ENCODE results near the gene RTL10. TPM values are rescaled to one million over a fixed set of nuclear protein-coding genes. Genes with fewer than 3 reads are reported as not detected.

Gene RTL10
- total RNA-seq, 1 experiment from 2014 or later = 24.4 TPM

- Mint-ChIP-seq H3K9me3 (no peaks in the 10 kb centered on the region; a peak in 1 of 5 replicates), H3K27me3 (ENCODE audit: low read depth) (no peaks in the 10 kb centered on the region; the same call in 1 of the 2 replicates), H3K27ac (no peak overlapping the region; a peak in 1 of 7 replicates), H3K36me3 (ENCODE audit: insufficient read depth in 1 of 3, low read depth in 3 of 3) (no peaks in the 10 kb centered on the region; a peak in 1 of 7 replicates), H3K4me3 (no peak overlapping the region), H3K4me1 (peaks cover 10 to 18% of the 10 kb centered on the region in 2 experiments)
- Histone ChIP-seq H3K79me1 (ENCODE audit: insufficient read depth, low read depth, low read length, poor library complexity, severe bottlenecking) (no peaks in the 10 kb centered on the region), H2BK12ac (ENCODE audit: insufficient read length, low read depth, low read length) (no peak overlapping the region), H2AK5ac (ENCODE audit: insufficient read length, low read length) (no peak overlapping the region), H3K23me2 (ENCODE audit: insufficient read length, low read depth, low read length, poor library complexity, severe bottlenecking) (no peaks in the 10 kb centered on the region), H3K23ac (ENCODE audit: insufficient read length, low read depth, low read length) (no peak overlapping the region), H3K9me3 (ENCODE audit: control insufficient read depth, low read depth, low read length) (no peaks in the 10 kb centered on the region), H4K5ac (ENCODE audit: insufficient read length, low read depth, low read length) (no peak overlapping the region), H3K27ac (ENCODE audit: insufficient read length, low read depth, low read length) (no peak overlapping the region), H3K56ac (ENCODE audit: insufficient read length, low read depth, low read length) (no peak overlapping the region), H2BK120ac (ENCODE audit: low read depth, low read length, poor library complexity, severe bottlenecking) (no peak overlapping the region), H4K8ac (replicated peaks; ENCODE audit: insufficient read length, low read depth, low read length) (no peak overlapping the region), H3K4me2 (ENCODE audit: insufficient read depth, insufficient read length, low read length) (no peak overlapping the region), H4K91ac (ENCODE audit: insufficient read length, low read depth, low read length) (no peak overlapping the region), H2BK15ac (ENCODE audit: low read depth, low read length) (no peak overlapping the region), H3T11ph (ENCODE audit: low read length) (no peak overlapping the region), H2BK20ac (ENCODE audit: low read depth, low read length, poor library complexity, severe bottlenecking) (no peak overlapping the region), H3K79me2 (ENCODE audit: insufficient read depth, low read length) (no peaks in the 10 kb centered on the region), H3K4ac (ENCODE audit: low read depth, low read length) (no peak overlapping the region), H2AFZ (ENCODE audit: low read length) (no peak overlapping the region), H3K4me1 (ENCODE audit: insufficient read depth, low read length) (no peaks in the 10 kb centered on the region; the same call in 1 of the 2 replicates), H3K14ac (ENCODE audit: insufficient read depth, low read length) (no peak overlapping the region; the same call in 1 of the 2 replicates), H3K9ac (ENCODE audit: extremely low read depth, insufficient read length, low read length) (no peak overlapping the region), H3K27me3 (ENCODE audit: insufficient read depth, low read length) (no peaks in the 10 kb centered on the region), H4K20me1 (ENCODE audit: control insufficient read depth, insufficient read depth, insufficient read length) (no peaks in the 10 kb centered on the region), H3K18ac (ENCODE audit: insufficient read length, low read depth, low read length) (no peak overlapping the region), H2BK5ac (ENCODE audit: insufficient read length, low read length) (no peak overlapping the region)
- TF ChIP-seq CTCF (conservative IDR thresholded peaks at IDR 0.05) = no peak
- WGBS (ENCODE audit: extremely low coverage, insufficient read length, low lambda C conversion rate) = no CpG with 5 or more reads among the region's 12 CpGs
- no peak for DNase-seq
Observed at GRCh38 chr22:19903513-19903912, 48.8 kb upstream of the RTL10 start.

All from H9 (cell line).